ENCODE measurements around the gene LAIR2. TPM values are rescaled to one million over a fixed set of nuclear protein-coding genes. Genes with fewer than 3 reads are reported as not detected.

Gene LAIR2
- total RNA-seq, 4 donors from 2014 or later = not detected

GRCh38 chr19:54554896-54555295 lies 52.3 kb downstream of the LAIR2 start:
- intact Hi-C loops (cut with DNase I; ENCODE audit: low total_unique reads) = no loop called here
- Histone ChIP-seq H3K9me3 (no peaks in the 10 kb centered on the region), H3K36me3 (no peaks in the 10 kb centered on the region), H3K4me1 (no peaks in the 10 kb centered on the region), H3K27ac (no peak overlapping the region), H3K4me3 (no peak overlapping the region), H3K27me3 (peaks cover 0 to 4% of the 10 kb centered on the region in 2 donors)
- TF ChIP-seq POLR2A (IDR thresholded peaks at IDR 0.05) (no peak), CTCF (IDR thresholded peaks at IDR 0.05) (no peak)
- DNase-seq = no peak

- no peak for TF ChIP-seq POLR2A (IDR thresholded peaks at IDR 0.05)
- no peak for TF ChIP-seq CTCF (IDR thresholded peaks at IDR 0.05)
- Histone ChIP-seq H3K4me3 (no peak overlapping the region), H3K9me3 (no peaks in the 10 kb centered on the region), H3K27me3 (peaks cover 0 to 6% of the 10 kb centered on the region in 2 donors), H3K36me3 (no peaks in the 10 kb centered on the region), H3K4me1 (no peaks in the 10 kb centered on the region), H3K27ac (no peak overlapping the region)
- intact Hi-C loops (cut with DNase I; ENCODE audit: low total_unique reads) = no loop called here
- DNase-seq = no peak
Measured at GRCh38 chr19:54556194-54556593, 53.6 kb downstream of the LAIR2 start.

- intact Hi-C loops (cut with DNase I; ENCODE audit: low total_unique reads) = no loop called here
- Histone ChIP-seq H3K4me1 (no peaks in the 10 kb centered on the region), H3K4me3 (no peak overlapping the region), H3K9me3 (no peaks in the 10 kb centered on the region), H3K27ac (no peak overlapping the region), H3K36me3 (no peaks in the 10 kb centered on the region), H3K27me3 (peaks cover 0 to 6% of the 10 kb centered on the region in 2 donors)
- DNase-seq = no peak
- TF ChIP-seq POLR2A (IDR thresholded peaks at IDR 0.05) (no peak), CTCF (IDR thresholded peaks at IDR 0.05) (no peak)
Measured at GRCh38 chr19:54558339-54558738, 55.7 kb downstream of the LAIR2 start.

Small RNA genes within 50 kb of the gene (small RNA-seq; reads per million reads assigned to genes)
- gene AC245036.2 = not detected

Other genes with a start within 250 kb of the LAIR2 start
- 1 to 10 TPM in 3 of 4 donors, not detected in 1; 3.2 to 3.7 (median 3.7) TPM for gene LILRB5, start 245.6 kb upstream of the LAIR2 start, total RNA-seq
- 1 to 10 TPM in 3 of 4 donors, under 1 TPM in 1; 0.41 to 4.2 (median 1.7) TPM for gene LILRB2, start 221.7 kb upstream of the LAIR2 start, total RNA-seq
- gene LILRA5, start 189.7 kb upstream of the LAIR2 start, total RNA-seq = 1 to 10 TPM in 2 of 4 donors, under 1 TPM in 1, not detected in 1; 0.35 to 9.7 (median 2.8) TPM
- not detected for gene LILRA4, start 163.7 kb upstream of the LAIR2 start, total RNA-seq
- 10 to 100 TPM in 2 of 4 donors, 1 to 10 TPM in 2; 1.0 to 64.7 (median 9.5) TPM for gene LAIR1, start 137.9 kb upstream of the LAIR2 start, total RNA-seq
- gene TTYH1, start 87.4 kb upstream of the LAIR2 start, total RNA-seq = 10 to 100 TPM in 1 of 4 donors, 1 to 10 TPM in 1, not detected in 2; 1.9 to 10.2 TPM
- gene LENG8, start 53.6 kb upstream of the LAIR2 start, total RNA-seq = 100 to 1,000 TPM in 2 of 4 donors, 10 to 100 TPM in 2; 58.1 to 275 (median 91.4) TPM
- gene LENG9, start 39.1 kb upstream of the LAIR2 start, total RNA-seq = 1 to 10 TPM in 3 of 4 donors, not detected in 1; 3.7 to 7.1 (median 3.8) TPM
- 10 to 100 TPM in 2 of 4 donors, 1 to 10 TPM in 2; 1.8 to 39.8 (median 16.1) TPM for gene CDC42EP5, start 29.5 kb upstream of the LAIR2 start, total RNA-seq
- gene LILRA2, start 71.0 kb downstream of the LAIR2 start, total RNA-seq = 1 to 10 TPM in 2 of 4 donors, under 1 TPM in 1, not detected in 1; 0.48 to 2.6 (median 1.6) TPM
- under 1 TPM in 3 of 4 donors, not detected in 1; 0.21 to 0.91 (median 0.29) TPM for gene LILRA1, start 90.8 kb downstream of the LAIR2 start, total RNA-seq
- 1 to 10 TPM in 2 of 4 donors, not detected in 2; 1.2 to 3.9 TPM for gene LILRB1, start 127.7 kb downstream of the LAIR2 start, total RNA-seq
- 1 to 10 TPM in 1 of 4 donors, under 1 TPM in 1, not detected in 2; 0.48 to 1.5 TPM for gene LILRB4, start 160.2 kb downstream of the LAIR2 start, total RNA-seq
- gene KIR3DL3, start 221.6 kb downstream of the LAIR2 start, total RNA-seq = not detected
- not detected for gene KIR2DL3, start 235.7 kb downstream of the LAIR2 start, total RNA-seq

Measured in uterus (tissue), 4 donors.